HEK293 (cell line): ENCODE results near the gene ST7L.

Source experiments
- CTCF ChIA-PET: fragments of 350-600 bp; formaldehyde crosslinking; extraction: SDS; loops from one replicate; lab custom pipeline; 2021; ENCODE audit warnings: antibody characterized with exemption; lab: Yijun Ruan, JAX
- POLR2A ChIA-PET: fragments of 300-600 bp; formaldehyde crosslinking; extraction: SDS; loops from one replicate; lab custom pipeline; 2020; ENCODE audit warnings: antibody characterized with exemption, inconsistent platforms; lab: Yijun Ruan, JAX
- H3K27ac ChIP-seq: fragments of 200-500 bp; sonication (Bioruptor generic); 2 replicates; pipeline ENCODE4 v1.5.1; 2014; ENCODE audit warnings: low read depth, low read length, control low read depth, inconsistent platforms; ENCODE audit errors: extremely low read depth
- H3K36me3 ChIP-seq, 2 experiments: fragments of 200-500 bp in 1 of 2; sonication (Bioruptor generic) in 1 of 2; 1 replicate in 1 of 2; 2 replicates in 1 of 2; pipeline ENCODE4 v1.5.1; 2014 to 2017; ENCODE audit warnings: inconsistent platforms in 2 of 2, low read length in 2 of 2; ENCODE audit not compliant: control insufficient read depth in 2 of 2, insufficient read depth in 1 of 2
- H3K4me1 ChIP-seq: fragments of 200-500 bp; sonication (Bioruptor generic); 2 replicates; pipeline ENCODE4 v1.5.1; 2014; ENCODE audit warnings: mild to moderate bottlenecking, low read length, inconsistent platforms; ENCODE audit not compliant: control insufficient read depth, insufficient read depth
- H3K4me3 ChIP-seq: 2 replicates; pipeline ENCODE4 v1.5.1; 2011; ENCODE audit warnings: low read depth, mild to moderate bottlenecking, control low read depth, low read length, moderate library complexity
- H3K9me3 ChIP-seq: fragments of 200-500 bp; sonication (Bioruptor generic); 2 replicates; pipeline ENCODE4 v1.5.1; 2014; ENCODE audit warnings: low read depth, low read length, inconsistent platforms; ENCODE audit not compliant: control insufficient read depth, insufficient read depth
- GLIS1 ChIP-seq: fragments of 450-650 bp; formaldehyde crosslinking; IDR thresholded peaks from 2 replicates; pipeline ENCODE4 v1.5.1; 2016; ENCODE audit warnings: missing biosample characterization, missing genetic modification characterization
- PRDM1 ChIP-seq: fragments of 450-650 bp; formaldehyde crosslinking; IDR thresholded peaks from 2 replicates; pipeline ENCODE4; 2016; ENCODE audit warnings: missing biosample characterization, missing genetic modification characterization
- REPIN1 ChIP-seq: fragments of 450-650 bp; formaldehyde crosslinking; IDR thresholded peaks from 2 replicates; pipeline ENCODE4 v1.5.1; 2017; ENCODE audit warnings: missing biosample characterization, missing genetic modification characterization, low read depth
- ZBTB17 ChIP-seq: fragments of 450-650 bp; formaldehyde crosslinking; IDR thresholded peaks from 2 replicates; pipeline ENCODE4 v1.5.1; 2016; ENCODE audit warnings: missing biosample characterization, missing genetic modification characterization
- ZFP3 ChIP-seq: fragments of 450-650 bp; formaldehyde crosslinking; IDR thresholded peaks from 2 replicates; pipeline ENCODE4 v1.5.1; 2016; ENCODE audit warnings: low read depth, missing biosample characterization, missing genetic modification characterization
- ZIC2 ChIP-seq: fragments of 450-650 bp; formaldehyde crosslinking; IDR thresholded peaks from 2 replicates; pipeline ENCODE4 v1.5.1; 2016; ENCODE audit warnings: missing biosample characterization, missing genetic modification characterization
- ZNF138 ChIP-seq: fragments of 450-650 bp; formaldehyde crosslinking; IDR thresholded peaks from 2 replicates; pipeline ENCODE4 v1.5.1; 2016; ENCODE audit warnings: missing biosample characterization, missing genetic modification characterization, borderline replicate concordance
- ZNF146 ChIP-seq: fragments of 450-650 bp; formaldehyde crosslinking; IDR thresholded peaks from 2 replicates; pipeline ENCODE4 v1.5.1; 2016; ENCODE audit warnings: missing biosample characterization, missing genetic modification characterization
- ZNF394 ChIP-seq: fragments of 450-650 bp; formaldehyde crosslinking; IDR thresholded peaks from 2 replicates; pipeline ENCODE4 v1.5.1; 2016; ENCODE audit warnings: missing biosample characterization, missing genetic modification characterization, mild to moderate bottlenecking, moderate library complexity, borderline replicate concordance
- ZNF585B ChIP-seq: fragments of 450-650 bp; formaldehyde crosslinking; IDR thresholded peaks from 2 replicates; pipeline ENCODE4 v1.5.1; 2016; ENCODE audit warnings: missing biosample characterization, missing genetic modification characterization
- ZNF600 ChIP-seq: fragments of 450-650 bp; formaldehyde crosslinking; IDR thresholded peaks from 2 replicates; pipeline ENCODE4 v1.5.1; 2016; ENCODE audit warnings: missing biosample characterization, missing genetic modification characterization
- ZXDB ChIP-seq: fragments of 450-650 bp; formaldehyde crosslinking; IDR thresholded peaks from 2 replicates; pipeline ENCODE4 v1.5.1; 2016; ENCODE audit warnings: missing biosample characterization, missing genetic modification characterization
- TF ChIP-seq, protein P1 (sequence below): fragments of 450-650 bp; IDR thresholded peaks from 2 replicates; pipeline ENCODE4 v1.5.1; 2018; ENCODE audit warnings: missing biosample characterization, mild to moderate bottlenecking, missing genetic modification characterization
- TF ChIP-seq, protein P2 (sequence below): fragments of 450-650 bp; formaldehyde crosslinking; IDR thresholded peaks from 2 replicates; pipeline ENCODE4 v1.5.1; 2016; ENCODE audit warnings: missing biosample characterization, missing genetic modification characterization
- TF ChIP-seq, protein P3 (sequence below): fragments of 450-650 bp; formaldehyde crosslinking; IDR thresholded peaks from 2 replicates; pipeline ENCODE4 v1.5.1; 2016; ENCODE audit warnings: missing biosample characterization, missing genetic modification characterization
- TF ChIP-seq, protein P4 (sequence below): fragments of 450-650 bp; formaldehyde crosslinking; IDR thresholded peaks from 2 replicates; pipeline ENCODE4 v1.5.1; 2016; ENCODE audit warnings: missing biosample characterization, missing genetic modification characterization, low read depth
- TF ChIP-seq, protein P5 (sequence below): fragments of 450-650 bp; formaldehyde crosslinking; IDR thresholded peaks from 2 replicates; pipeline ENCODE4 v1.5.1; 2016; ENCODE audit warnings: missing biosample characterization, missing genetic modification characterization

The ST7L gene

DNA sequence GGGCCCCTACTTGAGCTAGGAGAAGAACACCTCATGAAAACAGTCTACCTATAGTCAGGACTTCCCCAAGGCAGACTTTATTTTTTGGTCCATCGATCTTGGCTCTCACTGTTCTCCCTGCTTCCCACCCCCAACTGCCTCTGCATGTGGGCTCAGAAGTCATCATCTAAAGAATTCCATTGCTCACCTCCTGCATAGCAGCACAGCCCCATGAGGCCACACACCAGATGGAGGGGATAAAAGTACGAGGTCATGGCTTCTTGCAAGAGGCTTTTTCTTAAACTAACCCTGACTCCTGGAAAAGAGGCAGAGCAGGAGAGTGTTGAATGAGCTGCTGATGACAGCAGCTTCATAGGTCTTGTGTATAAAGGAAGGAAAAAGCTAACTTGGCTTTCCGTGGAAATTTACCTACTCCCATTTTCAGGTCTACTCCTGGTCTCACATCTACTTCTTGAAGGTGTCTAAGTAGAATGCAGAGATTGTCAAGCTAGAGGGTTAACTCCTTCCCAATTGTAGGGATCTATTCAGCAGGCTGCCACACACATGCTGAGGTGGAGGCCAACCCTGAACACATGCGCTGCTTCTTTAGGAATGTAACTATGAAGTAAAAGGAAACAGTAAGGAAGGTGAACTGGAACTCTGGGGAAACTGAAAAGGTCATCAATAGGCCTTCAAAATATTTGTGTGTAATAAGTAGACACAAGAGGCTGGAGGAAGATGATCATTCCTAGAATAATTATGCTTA lies 91.5 kb downstream of the ST7L start:
- no peaks in the 10 kb centered on the region for H3K9me3 ChIP-seq
- H3K27ac ChIP-seq: no peak overlapping the region
- POLR2A ChIA-PET: no interaction called here
- H3K4me3 ChIP-seq: no peak overlapping the region
- peaks cover 0 to 24% of the 10 kb centered on the region in 2 experiments; a peak in 1 of 3 replicates for H3K36me3 ChIP-seq
- TF ChIP-seq ZNF146 (tag by site-specific recombination) (no peak), GLIS1 (tag by site-specific recombination) (peak; percentile 100), ZBTB17 (tag by site-specific recombination) (0 out of 2 replicates have a peak, but pooled peaks have one; percentile 21), ZIC2 (peak; percentile 77), REPIN1 (tag by site-specific recombination) (no peak)
- no peaks in the 10 kb centered on the region for H3K4me1 ChIP-seq
- CTCF ChIA-PET: interaction anchor here (0.6 to 2.1 kb wide), 5 partner anchors 19 to 203 kb away, joined by 3 to 7 read pairs (median 3); no protein-coding TSS in a partner anchor

DNA sequence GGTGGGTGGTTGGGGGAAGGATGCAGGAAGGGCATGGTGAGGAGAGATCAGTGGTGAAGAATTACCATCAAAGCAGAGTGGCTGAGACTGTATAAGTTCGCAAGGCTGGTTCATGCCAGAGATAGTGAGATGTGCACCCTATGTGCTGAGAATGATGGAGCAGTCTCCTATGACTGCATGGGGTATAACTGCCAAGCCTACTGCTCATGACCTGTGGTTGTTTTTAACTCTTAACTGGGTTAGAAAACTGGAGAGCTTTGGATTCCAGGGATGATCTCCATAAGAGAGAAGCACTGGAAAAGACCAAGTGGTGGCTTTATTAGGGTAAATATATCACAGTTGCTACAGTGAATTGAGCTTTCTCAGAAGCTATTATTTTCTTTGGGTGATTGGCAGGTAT lies 94.0 kb downstream of the ST7L start:
- H3K4me1 ChIP-seq: no peaks in the 10 kb centered on the region
- H3K9me3 ChIP-seq: no peaks in the 10 kb centered on the region
- CTCF ChIA-PET: interaction anchor here (0.9 to 1.5 kb wide), 3 partner anchors 14 to 130 kb away, joined by 3 to 4 read pairs (median 3); no protein-coding TSS in a partner anchor
- TF ChIP-seq ZNF600 (tag by site-specific recombination): no peak
- TF ChIP-seq, protein P1, sequence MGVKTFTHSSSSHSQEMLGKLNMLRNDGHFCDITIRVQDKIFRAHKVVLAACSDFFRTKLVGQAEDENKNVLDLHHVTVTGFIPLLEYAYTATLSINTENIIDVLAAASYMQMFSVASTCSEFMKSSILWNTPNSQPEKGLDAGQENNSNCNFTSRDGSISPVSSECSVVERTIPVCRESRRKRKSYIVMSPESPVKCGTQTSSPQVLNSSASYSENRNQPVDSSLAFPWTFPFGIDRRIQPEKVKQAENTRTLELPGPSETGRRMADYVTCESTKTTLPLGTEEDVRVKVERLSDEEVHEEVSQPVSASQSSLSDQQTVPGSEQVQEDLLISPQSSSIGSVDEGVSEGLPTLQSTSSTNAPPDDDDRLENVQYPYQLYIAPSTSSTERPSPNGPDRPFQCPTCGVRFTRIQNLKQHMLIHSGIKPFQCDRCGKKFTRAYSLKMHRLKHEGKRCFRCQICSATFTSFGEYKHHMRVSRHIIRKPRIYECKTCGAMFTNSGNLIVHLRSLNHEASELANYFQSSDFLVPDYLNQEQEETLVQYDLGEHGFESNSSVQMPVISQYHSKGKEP (tag by site-specific recombination): no peak
- TF ChIP-seq, protein P2, sequence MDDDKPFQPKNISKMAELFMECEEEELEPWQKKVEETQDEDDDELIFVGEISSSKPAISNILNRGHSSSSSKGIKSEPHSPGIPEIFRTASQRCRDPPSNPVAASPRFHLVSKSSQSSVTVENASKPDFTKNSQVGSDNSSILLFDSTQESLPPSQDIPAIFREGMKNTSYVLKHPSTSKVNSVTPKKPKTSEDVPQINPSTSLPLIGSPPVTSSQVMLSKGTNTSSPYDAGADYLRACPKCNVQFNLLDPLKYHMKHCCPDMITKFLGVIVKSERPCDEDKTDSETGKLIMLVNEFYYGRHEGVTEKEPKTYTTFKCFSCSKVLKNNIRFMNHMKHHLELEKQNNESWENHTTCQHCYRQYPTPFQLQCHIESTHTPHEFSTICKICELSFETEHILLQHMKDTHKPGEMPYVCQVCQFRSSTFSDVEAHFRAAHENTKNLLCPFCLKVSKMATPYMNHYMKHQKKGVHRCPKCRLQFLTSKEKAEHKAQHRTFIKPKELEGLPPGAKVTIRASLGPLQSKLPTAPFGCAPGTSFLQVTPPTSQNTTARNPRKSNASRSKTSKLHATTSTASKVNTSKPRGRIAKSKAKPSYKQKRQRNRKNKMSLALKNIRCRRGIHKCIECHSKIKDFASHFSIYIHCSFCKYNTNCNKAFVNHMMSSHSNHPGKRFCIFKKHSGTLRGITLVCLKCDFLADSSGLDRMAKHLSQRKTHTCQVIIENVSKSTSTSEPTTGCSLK (tag by site-specific recombination): no peak
- no peak for TF ChIP-seq ZNF394
- TF ChIP-seq ZXDB (tag by site-specific recombination): no peak
- peaks cover 0 to 24% of the 10 kb centered on the region in 2 experiments; a peak in 1 of 3 replicates for H3K36me3 ChIP-seq
- no peak overlapping the region for H3K4me3 ChIP-seq
- POLR2A ChIA-PET: no interaction called here
- H3K27ac ChIP-seq: no peak overlapping the region

DNA sequence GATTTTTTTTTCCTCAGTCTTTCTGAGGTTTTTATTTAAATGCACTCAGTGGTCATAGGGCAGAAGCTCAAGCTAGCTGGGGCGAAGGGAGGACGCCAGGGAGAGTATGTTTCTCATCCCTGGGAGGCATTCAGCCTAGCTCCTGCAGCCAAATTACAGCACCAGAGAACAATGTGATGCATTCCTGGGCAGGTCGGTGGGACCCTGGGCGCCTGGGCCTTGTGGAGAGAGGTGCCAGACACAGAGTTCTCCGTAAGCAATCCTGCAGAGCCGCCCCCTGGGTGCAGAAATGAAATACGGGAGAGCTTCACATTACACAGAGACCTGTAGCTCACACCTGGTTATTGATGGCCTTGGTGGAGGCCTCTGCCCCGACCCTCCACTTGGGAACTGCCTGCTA lies 94.7 kb downstream of the ST7L start:
- CTCF ChIA-PET: interaction anchor here (1.5 kb wide), 1 partner anchor 90 kb away, joined by 3 read pairs; no protein-coding TSS in a partner anchor

More for the DNA sequence above, 94.7 kb downstream of the ST7L start:
- Histone ChIP-seq H3K4me1 (no peaks in the 10 kb centered on the region), H3K9me3 (no peaks in the 10 kb centered on the region), H3K27ac (no peak overlapping the region), H3K4me3 (no peak overlapping the region), H3K36me3 (peaks cover 0 to 24% of the 10 kb centered on the region in 2 experiments; a peak in 1 of 3 replicates)
- TF ChIP-seq, protein P3, sequence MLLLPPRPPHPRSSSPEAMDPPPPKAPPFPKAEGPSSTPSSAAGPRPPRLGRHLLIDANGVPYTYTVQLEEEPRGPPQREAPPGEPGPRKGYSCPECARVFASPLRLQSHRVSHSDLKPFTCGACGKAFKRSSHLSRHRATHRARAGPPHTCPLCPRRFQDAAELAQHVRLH (tag by site-specific recombination): no peak
- TF ChIP-seq, protein P4, sequence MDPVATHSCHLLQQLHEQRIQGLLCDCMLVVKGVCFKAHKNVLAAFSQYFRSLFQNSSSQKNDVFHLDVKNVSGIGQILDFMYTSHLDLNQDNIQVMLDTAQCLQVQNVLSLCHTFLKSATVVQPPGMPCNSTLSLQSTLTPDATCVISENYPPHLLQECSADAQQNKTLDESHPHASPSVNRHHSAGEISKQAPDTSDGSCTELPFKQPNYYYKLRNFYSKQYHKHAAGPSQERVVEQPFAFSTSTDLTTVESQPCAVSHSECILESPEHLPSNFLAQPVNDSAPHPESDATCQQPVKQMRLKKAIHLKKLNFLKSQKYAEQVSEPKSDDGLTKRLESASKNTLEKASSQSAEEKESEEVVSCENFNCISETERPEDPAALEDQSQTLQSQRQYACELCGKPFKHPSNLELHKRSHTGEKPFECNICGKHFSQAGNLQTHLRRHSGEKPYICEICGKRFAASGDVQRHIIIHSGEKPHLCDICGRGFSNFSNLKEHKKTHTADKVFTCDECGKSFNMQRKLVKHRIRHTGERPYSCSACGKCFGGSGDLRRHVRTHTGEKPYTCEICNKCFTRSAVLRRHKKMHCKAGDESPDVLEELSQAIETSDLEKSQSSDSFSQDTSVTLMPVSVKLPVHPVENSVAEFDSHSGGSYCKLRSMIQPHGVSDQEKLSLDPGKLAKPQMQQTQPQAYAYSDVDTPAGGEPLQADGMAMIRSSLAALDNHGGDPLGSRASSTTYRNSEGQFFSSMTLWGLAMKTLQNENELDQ: no peak
- TF ChIP-seq PRDM1 (tag by site-specific recombination): no peak
- no peak for TF ChIP-seq ZFP3
- TF ChIP-seq, protein P5, sequence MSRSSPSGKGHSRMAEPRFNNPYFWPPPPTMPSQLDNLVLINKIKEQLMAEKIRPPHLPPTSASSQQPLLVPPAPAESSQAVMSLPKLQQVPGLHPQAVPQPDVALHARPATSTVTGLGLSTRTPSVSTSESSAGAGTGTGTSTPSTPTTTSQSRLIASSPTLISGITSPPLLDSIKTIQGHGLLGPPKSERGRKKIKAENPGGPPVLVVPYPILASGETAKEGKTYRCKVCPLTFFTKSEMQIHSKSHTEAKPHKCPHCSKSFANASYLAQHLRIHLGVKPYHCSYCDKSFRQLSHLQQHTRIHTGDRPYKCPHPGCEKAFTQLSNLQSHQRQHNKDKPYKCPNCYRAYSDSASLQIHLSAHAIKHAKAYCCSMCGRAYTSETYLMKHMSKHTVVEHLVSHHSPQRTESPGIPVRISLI: no peak
- TF ChIP-seq GLIS1 (tag by site-specific recombination): peak; percentile 89
- no peak for TF ChIP-seq ZNF585B
- TF ChIP-seq ZNF138: no peak
- POLR2A ChIA-PET: interaction anchor here (0.5 to 0.6 kb wide), 2 partner anchors 16 to 800 kb away, joined by 3 to 4 read pairs; no protein-coding TSS in a partner anchor
